HG02852 (cell line): ENCODE data around the gene SH3D19.

ENCODE experiments used
- ATAC-seq: cut with Tn5 transposase; IDR thresholded peaks from one replicate; pipeline ENCODE4 v1.9.1; 2021; ENCODE audit warnings: mild to moderate bottlenecking, moderate library complexity; ENCODE audit not compliant: unreplicated experiment

SH3D19 gene, protein sequence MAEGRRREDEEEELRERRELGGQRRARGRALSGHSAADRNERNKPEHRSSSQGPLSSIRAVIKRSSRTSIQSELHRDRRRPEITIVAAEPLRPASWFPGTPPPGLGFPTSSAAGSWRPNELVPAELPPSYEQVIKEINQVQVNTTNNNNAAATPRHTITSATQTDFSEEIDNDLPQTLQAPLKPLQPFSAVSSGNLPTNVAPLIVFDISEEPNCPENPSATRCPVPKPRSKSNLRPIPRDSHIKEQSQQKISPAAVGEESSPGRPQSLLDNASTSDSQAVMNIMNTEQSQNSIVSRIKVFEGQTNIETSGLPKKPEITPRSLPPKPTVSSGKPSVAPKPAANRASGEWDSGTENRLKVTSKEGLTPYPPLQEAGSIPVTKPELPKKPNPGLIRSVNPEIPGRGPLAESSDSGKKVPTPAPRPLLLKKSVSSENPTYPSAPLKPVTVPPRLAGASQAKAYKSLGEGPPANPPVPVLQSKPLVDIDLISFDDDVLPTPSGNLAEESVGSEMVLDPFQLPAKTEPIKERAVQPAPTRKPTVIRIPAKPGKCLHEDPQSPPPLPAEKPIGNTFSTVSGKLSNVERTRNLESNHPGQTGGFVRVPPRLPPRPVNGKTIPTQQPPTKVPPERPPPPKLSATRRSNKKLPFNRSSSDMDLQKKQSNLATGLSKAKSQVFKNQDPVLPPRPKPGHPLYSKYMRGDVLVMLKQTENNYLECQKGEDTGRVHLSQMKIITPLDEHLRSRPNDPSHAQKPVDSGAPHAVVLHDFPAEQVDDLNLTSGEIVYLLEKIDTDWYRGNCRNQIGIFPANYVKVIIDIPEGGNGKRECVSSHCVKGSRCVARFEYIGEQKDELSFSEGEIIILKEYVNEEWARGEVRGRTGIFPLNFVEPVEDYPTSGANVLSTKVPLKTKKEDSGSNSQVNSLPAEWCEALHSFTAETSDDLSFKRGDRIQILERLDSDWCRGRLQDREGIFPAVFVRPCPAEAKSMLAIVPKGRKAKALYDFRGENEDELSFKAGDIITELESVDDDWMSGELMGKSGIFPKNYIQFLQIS

DNA sequence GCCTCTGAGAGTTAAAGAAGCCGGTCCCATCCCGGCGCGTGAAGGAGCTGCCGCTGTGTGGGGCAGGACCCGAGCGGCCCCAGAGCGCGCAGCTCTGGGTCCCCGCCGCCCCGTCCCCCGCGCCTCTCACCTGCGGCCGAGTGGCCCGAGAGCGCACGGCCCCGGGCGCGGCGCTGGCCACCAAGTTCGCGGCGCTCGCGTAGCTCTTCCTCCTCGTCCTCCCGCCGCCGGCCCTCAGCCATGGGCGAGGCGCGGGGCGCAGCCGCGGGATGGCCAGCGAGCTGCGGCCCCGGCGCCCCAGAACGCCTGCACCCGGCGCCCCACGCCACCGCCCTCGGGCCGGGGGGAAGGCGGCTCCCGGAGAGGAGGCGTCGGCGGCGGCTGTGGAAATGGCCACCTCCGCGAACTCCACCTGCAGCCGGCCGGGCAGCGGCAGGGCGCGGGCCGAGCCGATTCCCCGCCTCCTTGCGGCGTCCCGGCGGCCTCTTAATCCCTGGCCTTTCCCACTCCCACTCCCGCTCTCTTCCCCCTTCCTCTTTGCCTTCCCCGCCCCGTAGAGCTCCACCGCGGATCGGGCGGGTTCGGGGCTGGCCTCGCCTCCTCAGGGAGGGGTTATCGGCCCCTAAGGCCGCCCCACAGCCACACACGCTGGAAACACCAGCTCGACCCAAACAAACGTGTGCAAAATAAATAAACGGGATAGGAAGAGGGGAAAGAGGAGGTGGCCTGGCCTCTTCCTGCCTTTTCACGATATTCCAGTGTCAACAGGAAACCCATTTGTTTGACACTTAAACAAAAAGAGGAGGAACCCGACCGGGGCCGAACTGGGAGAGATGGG lies at the start of gene SH3D19:
TSS of gene SH3D19 (minus strand) at position 495 of the 838 bp plus-strand sequence. CDS start at position 242, 253 bp downstream.
- no peak for ATAC-seq

DNA sequence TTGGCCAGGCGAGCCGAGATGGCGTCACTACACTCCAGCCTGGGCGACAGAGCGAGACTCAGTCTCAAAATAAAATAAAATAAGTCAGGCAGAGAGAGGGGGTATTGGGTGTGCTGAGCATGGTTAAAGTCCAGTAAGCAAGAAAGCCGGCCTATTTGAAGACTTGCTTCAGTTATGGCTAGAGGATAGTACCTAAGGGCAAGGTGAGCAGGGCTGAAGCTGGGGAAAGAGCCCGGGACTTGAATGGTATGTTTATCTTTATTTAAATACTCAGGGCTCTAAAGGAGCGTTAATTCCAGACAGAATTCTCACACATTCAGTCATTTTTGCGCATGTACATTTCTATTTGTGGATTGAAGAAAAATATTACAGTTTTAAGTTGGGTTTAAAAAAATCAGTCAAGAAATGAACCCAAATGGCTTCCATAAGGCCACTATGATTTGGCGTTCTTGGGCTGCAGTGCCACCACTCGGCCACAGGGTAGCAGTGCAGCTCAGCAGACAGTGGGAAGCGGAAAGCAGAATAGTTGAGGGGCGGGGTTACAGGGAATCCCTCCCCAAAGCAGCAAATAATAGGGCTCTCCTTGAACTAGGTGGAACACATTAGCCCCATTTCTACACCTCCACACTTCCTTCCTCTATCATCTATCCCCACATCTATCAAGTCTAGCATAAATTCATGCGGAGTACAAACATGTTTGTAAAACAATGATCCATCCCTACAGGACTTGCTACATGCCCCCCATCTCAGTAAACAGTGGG lies 37.2 kb upstream of the SH3D19 start:
- ATAC-seq: peak; percentile 98

- no peak for ATAC-seq
Measured at GRCh38 chr4:151361966-151362365, 36.6 kb upstream of the SH3D19 start.

GRCh38 chr4:151361126-151361525 lies 35.7 kb upstream of the SH3D19 start:
- no peak for ATAC-seq

- ATAC-seq: no peak
Measured at GRCh38 chr4:151359576-151359975, 34.2 kb upstream of the SH3D19 start.

- ATAC-seq: no peak
Measured at GRCh38 chr4:151358266-151358665, 32.9 kb upstream of the SH3D19 start.

DNA sequence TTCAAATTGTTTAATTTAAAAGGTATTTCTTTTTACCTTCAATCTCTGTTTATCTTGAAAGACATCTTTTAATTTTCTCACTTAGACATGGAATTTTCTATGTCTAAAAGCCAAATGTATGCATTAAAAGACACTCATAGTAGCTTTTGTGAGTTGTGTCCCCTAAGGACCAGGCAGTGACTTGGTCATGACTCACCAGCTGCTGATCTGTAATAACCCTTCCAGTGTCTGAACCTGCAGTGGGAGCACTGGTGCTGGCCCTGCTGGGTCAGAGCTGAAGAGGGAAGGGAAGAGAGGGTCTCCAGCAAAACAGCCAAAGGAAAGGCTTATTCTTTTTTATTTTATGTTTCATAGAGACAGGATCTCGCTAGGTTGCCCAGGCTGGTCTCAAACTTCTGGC lies 31.1 kb upstream of the SH3D19 start:
- ATAC-seq: no peak

GRCh38 chr4:151355155-151355554 lies 29.8 kb upstream of the SH3D19 start:
- no peak for ATAC-seq

DNA sequence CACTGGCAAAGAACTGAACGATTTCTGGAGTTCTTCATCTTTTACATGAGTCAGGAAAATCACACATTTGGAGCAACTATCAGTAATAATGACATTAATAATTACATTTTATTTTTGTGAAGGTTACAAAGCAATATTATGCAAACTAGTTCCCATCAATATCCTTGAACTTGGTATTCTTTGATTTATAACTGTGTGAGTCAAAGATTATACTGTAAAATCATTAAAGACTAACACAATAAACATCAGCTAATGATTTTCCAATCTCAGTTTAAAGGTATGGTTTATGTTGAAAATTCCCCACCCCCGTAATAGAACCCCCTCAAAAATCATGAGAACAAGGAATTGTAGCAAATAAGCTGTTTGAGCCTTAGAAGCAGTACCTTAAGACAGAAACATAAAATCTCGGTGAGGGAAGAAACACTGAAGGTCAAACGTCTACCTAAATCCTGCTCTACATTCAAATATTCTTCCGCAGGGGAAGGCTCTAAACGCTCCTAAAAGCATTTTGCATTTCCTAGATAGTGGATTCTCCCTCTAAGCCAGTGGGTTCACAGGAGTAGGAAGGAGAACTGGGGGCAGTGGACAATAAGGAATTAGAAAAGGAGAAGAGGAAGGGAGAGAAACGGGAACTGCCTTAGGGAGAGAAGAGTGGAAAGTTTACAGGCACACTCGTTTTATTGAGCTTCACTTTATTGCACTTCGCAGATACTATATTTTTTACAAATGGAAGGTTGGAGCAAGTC lies 22.3 kb upstream of the SH3D19 start:
- no peak for ATAC-seq

DNA sequence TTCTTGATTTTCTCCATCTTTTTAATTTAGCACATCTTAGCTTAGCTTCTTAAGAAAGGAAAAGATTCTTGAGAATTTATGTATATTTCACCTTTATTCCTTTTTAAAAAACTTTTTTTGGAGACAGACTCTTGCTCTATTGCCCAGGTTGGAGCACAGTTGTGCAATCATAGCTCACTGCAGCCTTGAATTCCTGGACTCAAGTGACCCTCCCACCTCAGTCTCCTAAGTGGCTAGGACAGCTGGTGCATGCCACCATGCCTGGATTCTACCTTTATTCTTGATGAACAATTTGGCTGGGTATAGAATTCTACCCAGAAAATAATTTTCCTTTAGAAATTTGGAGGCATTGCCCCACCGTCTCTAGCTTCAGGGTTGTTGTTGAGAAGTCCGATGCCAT lies 19.5 kb upstream of the SH3D19 start:
- no peak for ATAC-seq

DNA sequence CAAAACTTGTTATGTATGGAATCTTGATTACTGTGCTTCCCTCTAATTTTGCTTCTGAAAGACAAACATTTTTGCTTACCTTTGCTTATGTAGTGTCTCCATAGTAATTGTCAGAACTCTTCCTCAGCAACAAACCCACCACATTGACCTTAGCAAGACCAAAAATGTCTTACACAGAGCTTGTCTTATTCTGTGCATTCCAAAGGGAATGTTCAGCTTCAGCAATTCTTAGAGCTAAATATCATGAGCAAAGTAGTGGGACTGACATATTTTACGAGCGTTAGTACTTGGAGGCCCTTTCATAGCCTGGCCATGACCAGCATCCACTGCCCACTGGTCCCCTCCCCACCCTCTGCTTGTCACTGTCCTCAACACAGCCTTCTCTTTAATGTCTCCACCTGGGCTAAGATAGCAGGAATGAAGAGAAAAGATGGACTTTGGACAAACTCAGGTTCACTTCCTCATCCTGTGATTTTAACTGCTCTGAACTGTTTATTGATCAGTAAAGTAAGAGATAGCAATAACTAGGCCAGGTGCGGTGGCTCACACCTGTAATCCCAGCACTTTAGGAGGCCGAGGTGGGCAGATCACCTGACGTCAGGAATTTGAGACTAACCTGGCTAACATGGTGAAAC lies 15.5 kb upstream of the SH3D19 start:
- no peak for ATAC-seq

DNA sequence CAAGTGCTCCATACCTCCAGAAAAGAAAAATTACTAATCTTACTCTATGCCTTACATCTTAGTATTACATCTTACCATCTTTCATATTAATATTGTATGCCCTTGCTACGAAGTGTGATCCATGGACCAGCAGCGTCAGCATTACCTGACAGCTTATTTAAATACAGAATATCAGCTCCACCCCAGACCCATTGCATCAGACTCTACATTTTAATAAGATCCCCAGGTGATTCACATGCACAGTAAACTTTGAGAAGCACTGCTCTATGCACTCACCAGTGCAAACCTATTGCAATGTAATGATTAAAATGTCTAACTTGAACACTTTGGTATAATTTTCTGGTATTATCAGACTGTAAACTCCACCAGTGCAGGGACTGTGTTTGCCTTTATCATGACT lies 14.1 kb upstream of the SH3D19 start:
- no peak for ATAC-seq

- ATAC-seq: no peak
Measured at GRCh38 chr4:151331276-151332042, 6.1 kb upstream of the SH3D19 start.

DNA sequence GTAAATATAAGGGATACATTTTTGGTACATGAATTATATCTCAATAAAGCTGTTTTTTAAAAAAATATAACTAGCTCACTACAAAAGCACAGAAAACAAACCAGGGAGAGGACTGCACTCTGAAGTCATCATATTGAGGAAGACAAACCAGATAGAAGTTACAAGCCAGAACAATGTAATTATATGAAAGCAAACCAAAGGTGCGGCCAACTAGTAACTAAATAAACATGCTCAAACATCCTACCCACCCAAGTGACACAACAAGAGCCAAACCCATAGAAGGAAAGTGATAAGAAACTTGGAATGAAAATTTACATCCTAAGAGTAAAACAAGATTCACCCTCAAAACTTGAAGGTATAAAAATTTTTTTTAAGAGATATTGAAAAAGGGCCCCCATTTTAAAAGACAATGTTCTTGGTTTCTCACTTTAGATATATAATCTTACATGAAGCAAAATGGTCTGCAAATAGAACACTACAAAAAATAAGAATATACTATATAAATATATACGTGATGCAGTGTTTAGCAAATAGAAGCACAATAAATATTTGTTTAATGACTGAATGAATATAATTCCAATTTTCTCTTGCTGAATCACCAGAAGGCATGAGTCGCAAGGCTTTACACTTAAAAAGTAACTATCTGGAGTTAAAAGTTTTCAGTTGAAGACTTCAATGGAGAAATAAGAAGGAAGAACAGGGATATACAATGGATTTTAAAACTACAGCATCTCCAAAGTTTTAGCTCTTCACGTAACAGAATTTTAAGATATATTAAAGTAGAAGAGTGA lies 4.0 kb upstream of the SH3D19 start:
- no peak for ATAC-seq

DNA sequence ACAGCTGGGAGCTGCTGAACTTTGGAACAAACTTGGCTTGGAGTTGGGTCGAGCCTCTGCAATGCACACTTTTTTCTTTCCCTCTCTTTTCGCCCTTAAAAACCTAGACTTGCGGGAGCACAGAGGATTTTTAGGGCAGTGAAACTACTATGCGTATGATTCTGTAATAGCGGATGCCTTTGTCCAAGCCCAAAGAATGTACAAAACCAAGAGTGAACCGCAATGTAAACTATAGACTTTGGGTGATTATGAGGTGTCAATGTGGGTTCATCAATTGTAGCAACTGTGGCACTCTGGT lies 493 bp upstream of the SH3D19 start:
- no peak for ATAC-seq

DNA sequence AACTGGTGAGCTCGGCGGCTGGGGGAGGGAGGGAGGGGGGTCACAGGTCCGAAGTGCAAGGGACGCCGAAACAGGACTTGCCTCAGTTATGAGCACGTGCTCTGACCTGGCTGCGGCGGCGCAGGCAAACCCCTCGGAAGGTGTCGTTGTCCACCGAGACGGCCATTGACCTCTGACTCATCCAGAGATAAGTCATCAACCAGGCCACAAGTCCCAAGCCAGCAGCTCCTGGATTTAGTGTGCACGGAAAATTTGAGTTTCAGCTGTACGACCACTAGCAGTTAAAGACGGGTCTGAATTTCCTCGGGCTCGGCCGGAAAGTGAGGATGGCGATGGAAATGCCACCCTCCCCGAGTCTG lies 674 bp downstream of the SH3D19 start:
- no peak for ATAC-seq

GRCh38 chr4:151324124-151324751 lies 1.2 kb downstream of the SH3D19 start:
- ATAC-seq: no peak
